NB4 (cell line): ENCODE measurements around the gene RIBC1.
"Not testable (repeated sequence)": the region's sequence is repeated elsewhere in the genome, so short reads cannot be mapped to it uniquely, and the experiment has no call there.

Experiments
- DNase-seq: peaks from one replicate; pipeline ENCODE4 v3.0.0; 2010; ENCODE audit warnings: low read depth
- H3K4me3 ChIP-seq: one replicate; pipeline ENCODE4 v1.5.1; 2011; ENCODE audit warnings: mild to moderate bottlenecking, low read depth, low read length, moderate library complexity
- MYC ChIP-seq: IDR thresholded peaks from 2 replicates; pipeline ENCODE4 v1.6.1; 2011; ENCODE audit warnings: low read depth, low read length
- POLR2A ChIP-seq: IDR thresholded peaks from 2 replicates; pipeline ENCODE4 v1.6.1; 2011; ENCODE audit warnings: mild to moderate bottlenecking; ENCODE audit not compliant: insufficient read length; ENCODE audit errors: extremely low read depth
- TF ChIP-seq, protein P1 (sequence below): IDR thresholded peaks from 2 replicates; pipeline ENCODE4 v1.6.1; 2011; ENCODE audit warnings: low read depth, low read length
- TF ChIP-seq, protein P2 (sequence below): IDR thresholded peaks from one replicate; pipeline ENCODE4 v1.5.1; 2012; ENCODE audit warnings: low read depth, low read length

RIBC1 gene

DNA sequence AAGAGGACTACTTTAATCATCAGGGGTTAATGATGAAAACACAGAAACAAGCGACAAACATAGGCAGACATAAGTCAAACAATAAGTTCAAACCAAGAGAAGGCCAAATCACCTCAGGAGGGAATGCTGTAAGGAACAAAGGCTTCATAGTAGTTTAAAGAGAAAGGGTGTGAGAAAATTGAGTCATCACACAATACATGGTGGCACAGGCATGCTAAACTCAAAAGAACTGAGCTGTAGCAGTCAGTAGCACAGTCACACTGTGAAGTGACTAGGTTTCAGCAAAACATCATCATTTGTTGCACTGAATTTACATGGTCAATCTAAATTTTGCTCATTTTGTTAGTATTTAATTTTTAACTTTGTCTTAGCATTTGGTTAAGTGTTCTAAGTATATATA is 24.5 kb upstream of the RIBC1 start:
- no peak overlapping the region for H3K4me3 ChIP-seq
- no peak for DNase-seq
- TF ChIP-seq MYC (no peak), POLR2A (no peak)
- TF ChIP-seq, protein P1, sequence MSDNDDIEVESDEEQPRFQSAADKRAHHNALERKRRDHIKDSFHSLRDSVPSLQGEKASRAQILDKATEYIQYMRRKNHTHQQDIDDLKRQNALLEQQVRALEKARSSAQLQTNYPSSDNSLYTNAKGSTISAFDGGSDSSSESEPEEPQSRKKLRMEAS = no peak
- TF ChIP-seq, protein P2, sequence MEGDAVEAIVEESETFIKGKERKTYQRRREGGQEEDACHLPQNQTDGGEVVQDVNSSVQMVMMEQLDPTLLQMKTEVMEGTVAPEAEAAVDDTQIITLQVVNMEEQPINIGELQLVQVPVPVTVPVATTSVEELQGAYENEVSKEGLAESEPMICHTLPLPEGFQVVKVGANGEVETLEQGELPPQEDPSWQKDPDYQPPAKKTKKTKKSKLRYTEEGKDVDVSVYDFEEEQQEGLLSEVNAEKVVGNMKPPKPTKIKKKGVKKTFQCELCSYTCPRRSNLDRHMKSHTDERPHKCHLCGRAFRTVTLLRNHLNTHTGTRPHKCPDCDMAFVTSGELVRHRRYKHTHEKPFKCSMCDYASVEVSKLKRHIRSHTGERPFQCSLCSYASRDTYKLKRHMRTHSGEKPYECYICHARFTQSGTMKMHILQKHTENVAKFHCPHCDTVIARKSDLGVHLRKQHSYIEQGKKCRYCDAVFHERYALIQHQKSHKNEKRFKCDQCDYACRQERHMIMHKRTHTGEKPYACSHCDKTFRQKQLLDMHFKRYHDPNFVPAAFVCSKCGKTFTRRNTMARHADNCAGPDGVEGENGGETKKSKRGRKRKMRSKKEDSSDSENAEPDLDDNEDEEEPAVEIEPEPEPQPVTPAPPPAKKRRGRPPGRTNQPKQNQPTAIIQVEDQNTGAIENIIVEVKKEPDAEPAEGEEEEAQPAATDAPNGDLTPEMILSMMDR = no peak

DNA sequence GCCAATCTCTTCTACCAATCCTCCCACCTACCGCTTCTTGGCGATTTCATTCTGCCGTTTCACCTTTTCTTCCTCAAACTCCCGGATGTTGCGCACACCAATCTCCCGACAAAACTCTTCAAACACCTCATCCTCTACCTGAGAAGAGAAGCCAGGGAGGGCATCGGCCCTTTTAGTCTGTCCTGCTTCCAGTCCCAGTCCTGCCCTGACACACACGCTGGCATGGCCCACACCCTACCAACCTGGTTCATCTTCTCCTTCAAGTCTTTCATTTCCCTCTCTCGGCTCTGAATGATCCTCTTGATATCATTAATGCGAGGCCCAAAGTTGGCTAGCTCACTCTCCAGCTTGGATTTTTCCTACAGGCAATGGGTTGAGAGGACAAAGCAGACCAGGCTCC is 19.1 kb upstream of the RIBC1 start:
- no peak for DNase-seq
- no peak overlapping the region for H3K4me3 ChIP-seq

DNA sequence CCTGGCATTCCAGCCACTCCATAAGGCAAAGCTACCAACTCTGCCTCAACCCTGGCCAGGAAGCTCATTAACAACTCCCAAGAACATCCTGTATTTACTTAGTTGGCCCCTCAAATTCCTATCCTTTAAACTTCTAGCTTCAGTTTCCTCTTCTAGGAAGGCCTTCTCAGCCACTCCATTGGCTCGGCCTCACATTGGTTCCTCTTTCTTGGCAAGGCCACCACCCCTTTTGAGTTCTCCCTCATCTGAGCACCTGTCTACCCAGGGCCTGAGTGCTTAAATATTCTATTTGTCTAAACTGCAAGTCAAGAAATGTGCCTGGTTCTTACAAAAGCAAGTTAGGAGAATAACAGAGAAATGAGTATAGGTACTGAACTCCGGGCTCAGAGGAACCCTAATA is 10.2 kb upstream of the RIBC1 start:
- H3K4me3 ChIP-seq = no peak overlapping the region
- DNase-seq = peak; percentile 43
- TF ChIP-seq POLR2A (no peak), MYC (no peak)
- TF ChIP-seq, protein P2 = no peak
- TF ChIP-seq, protein P1 = no peak

More for the DNA sequence above, 19.1 kb upstream of the RIBC1 start:
- TF ChIP-seq, protein P2 = no peak
- TF ChIP-seq, protein P1 = no peak
- TF ChIP-seq MYC = no peak
- no peak for TF ChIP-seq POLR2A

DNA sequence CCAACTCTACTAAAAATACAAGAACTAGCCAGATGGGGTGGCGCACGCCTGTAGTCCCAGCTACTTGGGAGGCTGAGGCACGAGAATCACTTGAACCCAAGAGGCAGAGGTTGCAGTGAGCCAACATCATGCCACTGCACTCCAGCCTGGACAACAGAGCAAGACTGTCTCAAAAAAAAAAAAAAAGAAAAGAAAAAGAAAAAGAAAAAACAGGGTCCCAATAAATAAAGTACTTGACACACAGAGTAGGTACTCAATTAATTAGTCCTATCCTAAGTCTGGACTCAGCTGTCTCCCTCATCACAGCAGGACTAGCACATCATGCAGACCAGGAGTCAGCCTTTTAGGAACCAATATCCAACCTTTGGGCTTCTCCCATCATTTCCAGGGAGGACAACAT is 2.3 kb upstream of the RIBC1 start:
- H3K4me3 ChIP-seq = peak overlapping the region; percentile 97
- DNase-seq = not testable (repeated sequence)

DNA sequence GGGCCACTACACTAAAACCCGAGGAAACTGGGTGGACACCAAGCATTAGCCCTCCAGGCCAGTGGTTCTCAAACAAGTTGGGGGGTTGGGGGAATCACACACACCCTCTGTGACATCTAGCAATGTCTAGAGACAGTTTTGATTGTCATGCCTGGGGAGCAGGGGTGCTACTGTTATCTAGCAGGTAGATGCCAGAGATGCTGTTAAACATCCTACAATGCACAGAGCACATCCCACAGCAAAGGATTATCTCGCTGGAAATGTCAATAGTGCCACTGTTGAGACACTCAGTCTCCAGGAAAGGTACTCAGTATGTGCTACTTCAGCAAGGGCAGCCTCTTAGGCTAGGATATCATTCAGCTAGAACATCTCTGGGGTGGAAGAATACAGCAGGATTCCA is 1.5 kb upstream of the RIBC1 start:
- H3K4me3 ChIP-seq = peak overlapping the region; percentile 97
- no peak for DNase-seq
- TF ChIP-seq, protein P1 = no peak
- TF ChIP-seq, protein P2 = no peak
- TF ChIP-seq POLR2A = no peak
- TF ChIP-seq MYC = no peak

DNA sequence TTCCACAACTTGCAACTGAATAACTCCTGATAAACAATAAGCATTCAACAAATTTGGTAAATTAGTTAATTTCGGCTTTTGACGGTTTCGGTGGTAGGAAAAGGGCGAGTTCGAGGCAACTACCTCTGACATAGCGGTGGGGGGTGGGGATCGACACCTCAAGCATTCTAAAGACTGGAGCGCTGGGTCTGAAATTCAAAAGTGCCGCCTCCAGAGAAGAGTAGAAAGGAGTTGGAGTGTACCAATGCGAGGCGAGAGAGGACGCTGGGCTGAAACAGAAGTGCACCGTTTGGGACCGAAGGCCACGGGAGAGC is 944 bp upstream of the RIBC1 start:
- peak overlapping the region; percentile 97 for H3K4me3 ChIP-seq
- TF ChIP-seq, protein P1 = no peak
- TF ChIP-seq MYC (no peak), POLR2A (no peak)
- TF ChIP-seq, protein P2 = no peak
- DNase-seq = no peak
